Bronchial epithelial cell (primary cell): ENCODE measurements around the gene KCTD19. TPM values are rescaled to one million over a fixed set of nuclear protein-coding genes. Genes with fewer than 3 reads are reported as not detected.
A peak's percentile ranks its signal among the peaks of the same experiment; 100 is the strongest.

ENCODE experiments used
- DNase-seq: peaks from one replicate; pipeline ENCODE4 v3.0.0-alpha.2; 2010; ENCODE audit warnings: low read depth
- FAIRE-seq: peaks from 2 replicates; lab custom pipeline; 2011; peaks lifted over from hg19 to GRCh38; lab: Jason Lieb, UNC
- H3K27me3 ChIP-seq: 2 replicates; pipeline ENCODE4 v1.5.1; 2011; ENCODE audit warnings: low read length; ENCODE audit not compliant: control insufficient read depth, insufficient read depth
- H3K36me3 ChIP-seq: 2 replicates; pipeline ENCODE4 v1.5.1; 2011; ENCODE audit warnings: low read length; ENCODE audit not compliant: control insufficient read depth, insufficient read depth
- H3K4me3 ChIP-seq: 2 replicates; pipeline ENCODE4 v1.5.1; 2011; ENCODE audit warnings: mild to moderate bottlenecking, low read depth, low read length, control low read depth
- total RNA-seq: library from RNA; depleted of rRNA; stranded (reverse); fragments of >200 nt; gene quantifications from 2 replicates; pipeline ENCODE4 v1.2.1, GENCODE V29; 2014
- TF ChIP-seq, protein P1 (sequence below): IDR thresholded peaks from 2 replicates; pipeline ENCODE4 v1.5.1; 2011; ENCODE audit warnings: mild to moderate bottlenecking, moderate library complexity, low read length, control low read depth, inconsistent platforms; ENCODE audit not compliant: insufficient read depth, severe bottlenecking

Gene KCTD19
- total RNA-seq, 1 donor from 2014 or later, result not detected

DNA sequence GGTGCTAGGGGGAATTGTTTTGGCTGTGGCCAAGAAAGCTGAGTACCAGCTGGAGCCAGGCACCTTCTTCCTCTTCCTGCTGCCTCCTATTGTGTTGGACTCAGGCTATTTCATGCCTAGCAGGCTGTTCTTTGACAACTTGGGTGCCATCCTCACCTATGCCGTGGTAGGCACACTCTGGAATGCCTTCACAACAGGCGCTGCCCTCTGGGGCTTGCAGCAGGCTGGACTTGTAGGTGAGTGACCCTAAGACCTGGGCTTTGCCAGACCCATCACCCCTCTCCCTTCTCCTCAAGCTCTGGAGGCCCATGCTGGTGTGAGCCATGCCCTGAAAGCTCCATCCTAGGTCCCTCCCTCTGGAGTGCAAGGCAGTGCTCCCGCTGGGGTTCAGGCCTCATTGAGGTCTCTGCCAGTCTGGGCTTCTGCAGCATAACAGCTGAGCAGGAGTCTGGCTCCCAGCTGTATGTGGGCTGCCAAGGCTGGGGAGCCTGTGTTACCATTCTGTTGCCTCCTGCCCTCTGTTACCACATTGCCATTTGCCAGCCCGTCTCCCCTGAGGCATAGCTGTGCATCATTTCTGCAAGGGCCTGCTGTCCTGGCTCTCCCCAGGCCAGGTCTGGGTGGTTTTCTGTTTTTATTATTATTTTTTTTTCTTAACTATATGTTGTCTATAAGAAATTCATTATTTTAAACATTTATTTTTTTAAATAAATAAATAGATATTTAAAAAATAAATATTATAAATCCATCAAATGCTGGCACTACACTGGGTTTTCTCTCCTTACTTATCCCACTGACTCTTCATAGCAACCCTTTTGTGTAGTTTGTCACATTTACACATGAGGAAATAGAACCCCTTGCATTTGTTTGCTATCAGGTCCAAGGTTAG, 73.7 kb downstream of the KCTD19 start:
- TF ChIP-seq, protein P1, sequence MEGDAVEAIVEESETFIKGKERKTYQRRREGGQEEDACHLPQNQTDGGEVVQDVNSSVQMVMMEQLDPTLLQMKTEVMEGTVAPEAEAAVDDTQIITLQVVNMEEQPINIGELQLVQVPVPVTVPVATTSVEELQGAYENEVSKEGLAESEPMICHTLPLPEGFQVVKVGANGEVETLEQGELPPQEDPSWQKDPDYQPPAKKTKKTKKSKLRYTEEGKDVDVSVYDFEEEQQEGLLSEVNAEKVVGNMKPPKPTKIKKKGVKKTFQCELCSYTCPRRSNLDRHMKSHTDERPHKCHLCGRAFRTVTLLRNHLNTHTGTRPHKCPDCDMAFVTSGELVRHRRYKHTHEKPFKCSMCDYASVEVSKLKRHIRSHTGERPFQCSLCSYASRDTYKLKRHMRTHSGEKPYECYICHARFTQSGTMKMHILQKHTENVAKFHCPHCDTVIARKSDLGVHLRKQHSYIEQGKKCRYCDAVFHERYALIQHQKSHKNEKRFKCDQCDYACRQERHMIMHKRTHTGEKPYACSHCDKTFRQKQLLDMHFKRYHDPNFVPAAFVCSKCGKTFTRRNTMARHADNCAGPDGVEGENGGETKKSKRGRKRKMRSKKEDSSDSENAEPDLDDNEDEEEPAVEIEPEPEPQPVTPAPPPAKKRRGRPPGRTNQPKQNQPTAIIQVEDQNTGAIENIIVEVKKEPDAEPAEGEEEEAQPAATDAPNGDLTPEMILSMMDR, result no peak
- no peaks in the 10 kb centered on the region for H3K36me3 ChIP-seq
- FAIRE-seq (no peak), DNase-seq (no peak)
- no peak overlapping the region for H3K4me3 ChIP-seq
- H3K27me3 ChIP-seq, result no peaks in the 10 kb centered on the region

DNA sequence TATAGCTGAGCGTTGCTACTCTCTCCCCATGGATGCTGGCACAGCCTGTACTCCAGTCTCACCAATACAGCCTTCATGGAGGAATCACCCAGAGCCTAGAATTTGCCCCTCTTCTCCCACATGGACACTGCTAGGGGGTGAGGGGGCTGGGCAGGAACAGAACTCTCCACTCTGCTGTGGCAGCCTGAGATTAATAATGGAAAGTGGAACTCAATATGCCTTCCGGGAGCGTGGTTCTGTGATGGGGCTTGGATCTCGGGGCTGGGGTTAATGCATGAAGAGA, 76.6 kb downstream of the KCTD19 start:
- FAIRE-seq (no peak), DNase-seq (no peak)
- no peak overlapping the region for H3K4me3 ChIP-seq
- H3K36me3 ChIP-seq, result no peaks in the 10 kb centered on the region
- TF ChIP-seq, protein P1, result no peak
- no peaks in the 10 kb centered on the region for H3K27me3 ChIP-seq

DNA sequence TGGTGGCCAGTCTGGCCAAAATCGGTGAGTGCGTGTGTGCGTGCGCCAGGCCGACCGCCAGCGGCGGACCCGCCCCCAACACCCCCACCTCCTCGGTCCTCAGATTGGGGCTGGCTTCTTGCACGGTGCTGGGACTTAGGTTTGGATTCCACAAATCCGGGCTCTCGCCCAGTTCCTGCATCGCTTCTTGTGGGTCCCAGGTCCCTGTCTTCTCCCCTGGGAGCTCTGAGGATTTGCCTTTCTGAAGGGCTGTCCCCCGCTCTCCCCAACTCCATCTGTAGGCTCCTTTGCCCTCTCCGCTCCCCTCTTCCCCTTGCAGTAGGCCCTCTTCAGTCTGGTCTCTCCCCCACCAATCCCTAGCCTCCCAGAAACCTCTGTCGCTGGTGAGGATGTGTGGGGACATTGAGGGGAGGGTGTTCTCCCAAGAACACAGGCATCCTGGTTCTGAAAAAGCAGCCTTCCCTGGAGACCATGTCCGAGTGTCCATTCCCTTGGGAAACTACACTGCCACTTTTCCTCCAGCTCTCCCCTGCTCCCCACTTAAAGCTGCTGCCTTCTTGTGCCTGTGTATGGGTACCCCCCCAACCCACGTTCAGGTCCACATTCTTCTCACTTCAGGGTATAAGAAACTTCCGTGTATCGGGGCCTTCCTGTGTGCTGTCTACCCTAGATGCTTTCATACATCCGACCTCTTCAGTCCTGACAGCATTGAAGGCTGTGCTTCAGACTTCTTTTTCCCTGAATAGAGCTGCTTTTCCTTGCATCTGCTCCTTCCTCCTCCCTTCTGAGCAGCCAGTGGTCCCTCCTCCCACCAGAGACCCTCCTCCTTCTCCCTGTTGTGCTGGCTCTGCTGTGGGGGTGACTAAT, 77.1 kb downstream of the KCTD19 start:
- H3K4me3 ChIP-seq, result peak overlapping the region; percentile 42
- TF ChIP-seq, protein P1, result no peak
- DNase-seq, result no peak
- no peaks in the 10 kb centered on the region for H3K36me3 ChIP-seq
- H3K27me3 ChIP-seq, result no peaks in the 10 kb centered on the region
- FAIRE-seq, result no peak

DNA sequence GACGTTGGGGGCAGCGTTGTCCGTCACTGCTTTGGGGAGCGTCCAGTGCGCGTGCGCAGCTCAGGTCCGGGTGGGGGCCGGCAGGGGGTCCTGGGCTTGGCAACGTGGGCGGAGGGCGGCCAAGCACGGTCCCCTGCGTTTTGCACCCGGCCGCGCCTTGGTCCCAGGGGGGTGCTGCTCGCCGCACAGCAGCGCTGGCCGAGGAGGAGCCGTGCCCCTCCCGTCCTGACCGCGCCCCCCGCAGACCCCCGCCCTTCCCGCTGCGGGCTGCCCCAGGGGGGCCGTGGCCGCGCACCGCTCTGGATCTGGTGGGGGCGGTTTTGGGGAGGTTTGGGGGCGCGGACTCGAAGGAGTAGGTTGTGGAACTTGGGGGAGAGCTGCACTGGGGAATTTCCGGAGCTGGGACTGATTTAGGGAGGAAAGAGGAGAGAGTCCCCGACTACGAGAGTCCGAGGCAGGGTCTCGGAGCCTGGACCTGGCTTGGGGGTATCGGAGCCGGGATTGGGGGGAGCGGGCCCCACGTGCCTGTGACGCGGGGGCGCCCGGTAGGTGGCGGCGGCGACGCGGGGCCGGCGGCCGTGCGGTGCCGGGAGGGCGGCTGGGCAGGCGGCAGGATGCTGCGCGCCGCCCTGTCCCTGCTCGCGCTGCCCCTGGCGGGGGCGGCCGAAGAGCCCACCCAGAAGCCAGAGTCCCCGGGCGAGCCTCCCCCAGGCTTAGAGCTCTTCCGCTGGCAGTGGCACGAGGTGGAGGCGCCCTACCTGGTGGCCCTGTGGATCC, 78.0 kb downstream of the KCTD19 start, which contains the start of gene SLC9A5:
TSS of gene SLC9A5 (plus strand) at position 579 of the 777 bp plus-strand sequence. CDS start at position 615, 36 bp downstream.
- H3K36me3 ChIP-seq, result no peaks in the 10 kb centered on the region
- peak within 1 kb of the TSS; percentile 42 for H3K4me3 ChIP-seq
- FAIRE-seq, result no peak
- TF ChIP-seq, protein P1, result peak; percentile 33
- H3K27me3 ChIP-seq, result no peaks in the 10 kb centered on the region
- DNase-seq, result no peak

GRCh38 chr16:67248073-67248400, 78.5 kb downstream of the KCTD19 start:
- no peaks in the 10 kb centered on the region for H3K36me3 ChIP-seq
- FAIRE-seq, result no peak
- peak overlapping the region; percentile 42 for H3K4me3 ChIP-seq
- TF ChIP-seq, protein P1, result no peak
- H3K27me3 ChIP-seq, result no peaks in the 10 kb centered on the region
- no peak for DNase-seq
